Posterior cingulate gyrus (tissue), 11 donors: Measurements from ENCODE around the gene FAM135A.
"Not testable (repeated sequence)": the region's sequence is repeated elsewhere in the genome, so short reads cannot be mapped to it uniquely, and the experiment has no call there.

Experiments used
- DNase-seq, 10 donors: peaks; one replicate each; pipeline versions ENCODE4 v3.0.0 to v3.0.0-alpha.2; 2020 to 2021; ENCODE audit warnings: mixed read lengths in 3 of 10
- intact Hi-C: fragments of 100-400 bp; cut with DNase I; formaldehyde crosslinking; loops from one replicate; pipeline ENCODE4 v1.15.1; 2023

FAM135A gene

GRCh38 chr6:70395301-70395672, 18.0 kb upstream of the FAM135A start:
- no peak for DNase-seq
- intact Hi-C loops, result no loop called here

- no peak for DNase-seq
- intact Hi-C loops, result no loop called here
Measured at GRCh38 chr6:70396163-70396562, 17.1 kb upstream of the FAM135A start.

- DNase-seq, result no peak
- intact Hi-C loops, result no loop called here
Measured at GRCh38 chr6:70396796-70397729, 16.2 kb upstream of the FAM135A start.

GRCh38 chr6:70398783-70399728, 14.3 kb upstream of the FAM135A start:
- no peak for DNase-seq
- intact Hi-C loops, result no loop called here

- DNase-seq, result no peak
- intact Hi-C loops, result no loop called here
Measured at GRCh38 chr6:70404658-70405057, 8.7 kb upstream of the FAM135A start.

GRCh38 chr6:70409216-70409615, 4.1 kb upstream of the FAM135A start:
- no peak for DNase-seq
- intact Hi-C loops, result no loop called here

GRCh38 chr6:70411542-70412251, 1.6 kb upstream of the FAM135A start:
- intact Hi-C loops, result no loop called here

GRCh38 chr6:70412252-70413113, 825 bp upstream of the FAM135A start:
- intact Hi-C loops, result no loop called here
- DNase-seq, result no peak

More at GRCh38 chr6:70411542-70412251, 1.6 kb upstream of the FAM135A start:
- DNase-seq, result no peak

- intact Hi-C loops, result no loop called here
- peak in 5 of 10 donors; percentile 14 to 69 (median 16) for DNase-seq
Measured at GRCh38 chr6:70413992-70414494, 735 bp downstream of the FAM135A start.

GRCh38 chr6:70414813-70415212, 1.5 kb downstream of the FAM135A start:
- DNase-seq, result no peak
- intact Hi-C loops, result no loop called here

GRCh38 chr6:70415247-70415646, 1.9 kb downstream of the FAM135A start:
- no peak for DNase-seq
- intact Hi-C loops, result no loop called here

- intact Hi-C loops, result no loop called here
- no peak for DNase-seq
Measured at GRCh38 chr6:70415660-70416059, 2.4 kb downstream of the FAM135A start.

GRCh38 chr6:70421509-70421908, 8.2 kb downstream of the FAM135A start:
- DNase-seq, result no peak
- intact Hi-C loops, result no loop called here

GRCh38 chr6:70423189-70424134, 10.2 kb downstream of the FAM135A start:
- no peak for DNase-seq

GRCh38 chr6:70424291-70424690, 11.0 kb downstream of the FAM135A start:
- intact Hi-C loops, result no loop called here
- no peak for DNase-seq

More at GRCh38 chr6:70423189-70424134, 10.2 kb downstream of the FAM135A start:
- intact Hi-C loops, result no loop called here

- no peak for DNase-seq
- intact Hi-C loops, result no loop called here
Measured at GRCh38 chr6:70436320-70436719, 23.0 kb downstream of the FAM135A start.

GRCh38 chr6:70445001-70445400, 31.7 kb downstream of the FAM135A start:
- DNase-seq, result no peak
- intact Hi-C loops, result no loop called here

GRCh38 chr6:70447343-70448070, 34.2 kb downstream of the FAM135A start:
- intact Hi-C loops, result not testable (repeated sequence)
- peak in 2 of 10 donors; percentile 74 to 83 for DNase-seq
